IMR-90 (cell line): ENCODE measurements around the gene FADS1.

Experiments
- CTCF ChIP-seq: conservative IDR thresholded peaks from 2 replicates; pipeline ENCODE4 v1.5.1; 2012; ENCODE audit warnings: mild to moderate bottlenecking, low read depth, low read length, improper control_type of control experiment
- MAFK ChIP-seq: IDR thresholded peaks from 2 replicates; pipeline ENCODE4 v1.6.1; 2012; ENCODE audit warnings: low read depth, low read length, improper control_type of control experiment
- POLR2A ChIP-seq: IDR thresholded peaks from 2 replicates; pipeline ENCODE4 v1.6.1; 2012; ENCODE audit warnings: mild to moderate bottlenecking, low read depth, low read length
- RCOR1 ChIP-seq: IDR thresholded peaks from 2 replicates; pipeline ENCODE4 v1.6.1; 2012; ENCODE audit warnings: mild to moderate bottlenecking, low read length, improper control_type of control experiment; ENCODE audit not compliant: insufficient replicate concordance
- USF2 ChIP-seq: fragments of 150-350 bp; IDR thresholded peaks from 2 replicates; pipeline ENCODE4 v1.6.1; 2017; ENCODE audit warnings: mild to moderate bottlenecking, antibody characterized with exemption, low read length, low read depth

GRCh38 chr11:61855939-61856680, 39.3 kb upstream of the FADS1 start:
- TF ChIP-seq MAFK (no peak), CTCF (no peak), RCOR1 (no peak), POLR2A (no peak), USF2 (no peak)
